HG03442 (cell line): ENCODE results near the gene PCBP3.
"Not testable (repeated sequence)": the region's sequence is repeated elsewhere in the genome, so short reads cannot be mapped to it uniquely, and the experiment has no call there.

Experiments
- ATAC-seq: cut with Tn5 transposase; IDR thresholded peaks from one replicate; pipeline ENCODE4 v1.9.1; 2021; ENCODE audit warnings: mild to moderate bottlenecking, moderate library complexity; ENCODE audit not compliant: unreplicated experiment

PCBP3 gene

GRCh38 chr21:45823100-45823681 lies 179.7 kb downstream of the PCBP3 start:
- ATAC-seq = no peak

DNA sequence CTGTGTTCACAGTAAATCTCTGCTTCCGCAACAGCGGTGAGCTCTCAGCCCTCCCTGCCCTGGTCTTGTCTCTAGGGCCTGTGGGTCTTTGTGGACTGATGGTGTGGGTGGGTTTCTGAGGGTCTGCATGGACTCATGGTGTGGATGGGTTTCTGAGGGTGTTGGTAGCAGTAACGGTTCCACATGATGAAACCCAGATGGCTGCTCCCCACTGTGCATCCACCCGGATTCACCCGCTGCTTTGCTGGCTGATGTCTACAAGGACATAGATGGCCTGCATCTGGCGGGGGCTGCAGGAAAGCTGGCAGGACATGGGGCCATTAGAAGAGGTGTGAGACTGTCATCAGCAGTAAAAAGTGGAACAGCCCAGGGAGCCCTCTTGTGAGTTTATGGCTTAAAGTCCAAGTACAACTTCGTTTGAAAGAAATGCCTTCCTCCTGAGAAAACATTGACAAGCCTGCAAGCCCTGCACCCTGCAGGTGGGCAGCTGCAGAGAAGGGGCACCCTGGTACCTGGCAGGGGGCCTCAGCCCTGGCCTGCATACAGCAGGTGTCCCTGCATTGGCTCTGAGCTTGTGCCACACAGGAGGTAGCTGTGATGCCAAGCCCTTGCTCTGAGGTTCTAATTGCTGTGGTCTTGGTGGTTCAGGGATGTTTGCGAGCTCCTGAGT lies 181.2 kb downstream of the PCBP3 start:
- ATAC-seq = no peak

GRCh38 chr21:45825219-45825618 lies 181.7 kb downstream of the PCBP3 start:
- no peak for ATAC-seq

- no peak for ATAC-seq
These were observed 183.3 kb downstream of the PCBP3 start for GRCh38 chr21:45826676-45827301.

DNA sequence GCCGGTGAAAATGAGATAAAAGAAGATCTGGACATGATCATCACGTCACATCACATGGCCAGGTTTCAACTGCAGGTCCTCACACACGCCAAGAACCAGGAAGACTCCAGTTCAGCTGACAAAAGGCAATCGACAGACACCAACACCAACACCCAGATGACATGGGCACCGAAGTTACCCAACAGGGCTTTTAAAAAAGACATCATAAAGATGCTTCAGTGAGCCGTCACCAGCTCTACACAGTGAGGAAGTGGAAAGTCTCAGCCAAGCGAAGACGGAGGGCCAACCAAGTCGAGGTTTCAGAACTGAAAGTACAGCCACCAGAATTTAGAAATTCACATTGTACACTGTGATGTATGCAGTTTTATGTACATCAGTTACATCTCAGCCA lies 183.8 kb downstream of the PCBP3 start:
- ATAC-seq = no peak

- no peak for ATAC-seq
These were observed 184.5 kb downstream of the PCBP3 start for GRCh38 chr21:45827881-45828579.

DNA sequence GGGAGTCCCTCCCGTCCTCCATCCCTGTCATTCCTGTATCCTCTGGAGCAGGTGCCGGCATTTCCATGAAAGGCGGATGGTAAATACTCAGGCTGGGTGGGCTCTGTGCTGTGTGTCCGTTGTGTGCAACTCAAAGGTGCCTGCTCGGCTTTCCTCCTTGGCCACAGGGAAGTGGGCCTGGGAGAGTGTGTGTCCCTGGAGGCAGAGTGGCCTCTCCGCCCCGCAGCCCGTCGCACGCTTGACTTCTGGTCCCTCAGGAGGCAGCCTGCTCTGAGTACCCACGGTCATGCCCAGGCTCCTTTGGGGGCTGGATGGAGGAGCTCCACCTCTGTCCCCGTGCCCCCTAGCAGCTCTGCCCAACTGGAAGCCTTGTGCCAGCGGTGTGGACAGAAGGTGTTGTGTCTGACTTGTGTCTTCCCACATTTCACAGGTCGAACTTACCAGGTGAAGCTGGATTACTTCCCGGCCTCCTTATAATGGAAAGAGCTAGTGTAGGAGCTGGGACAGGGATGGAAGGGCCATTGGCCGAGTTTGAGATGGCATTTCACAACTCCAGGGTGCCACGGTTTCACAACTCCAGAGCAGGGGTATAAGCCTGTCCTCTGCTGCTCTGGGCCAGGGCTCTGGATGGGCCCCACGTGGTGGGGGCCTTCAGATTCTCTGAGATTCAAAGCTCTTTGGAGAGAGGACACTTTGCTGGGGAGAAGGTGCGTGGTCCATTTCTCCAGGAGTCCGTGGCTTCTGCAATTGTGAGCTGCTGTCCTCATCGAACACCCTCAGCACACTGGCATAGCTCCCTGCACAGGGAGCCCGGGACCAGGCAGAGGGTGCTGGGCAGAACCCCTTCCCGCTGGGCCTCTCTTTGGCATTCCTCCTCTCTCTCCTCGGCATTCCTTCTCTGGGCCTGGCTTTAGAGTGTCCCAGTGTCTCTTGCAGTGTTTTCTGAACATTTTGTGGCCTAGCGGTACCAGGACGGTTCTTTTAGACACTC lies 185.3 kb downstream of the PCBP3 start:
- ATAC-seq = no peak

DNA sequence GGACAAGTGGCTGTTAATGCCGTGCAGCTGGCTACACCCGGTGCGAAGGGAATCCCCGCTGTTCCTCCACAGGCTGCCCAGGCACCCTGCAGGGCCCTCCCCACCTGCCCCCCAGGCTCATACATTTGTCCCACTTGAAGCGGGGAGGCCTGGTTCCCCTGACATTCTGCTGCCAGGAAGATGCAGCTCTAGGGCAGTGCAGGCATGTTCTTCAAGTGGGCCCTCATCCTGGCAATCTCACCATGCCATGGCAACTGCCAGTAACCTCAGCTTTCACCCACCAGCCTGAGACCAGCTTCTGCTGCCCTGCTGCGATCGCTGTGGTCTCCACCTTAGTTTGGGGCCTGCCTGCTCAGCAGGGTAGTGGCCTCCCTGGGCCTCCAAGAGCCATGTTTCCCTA lies 186.1 kb downstream of the PCBP3 start:
- ATAC-seq = no peak

- ATAC-seq = no peak
These were observed 186.7 kb downstream of the PCBP3 start for GRCh38 chr21:45830221-45830640.

GRCh38 chr21:45830720-45831366 lies 187.3 kb downstream of the PCBP3 start:
- ATAC-seq = no peak

GRCh38 chr21:45831991-45832740 lies 188.6 kb downstream of the PCBP3 start:
- ATAC-seq = no peak

- ATAC-seq = not testable (repeated sequence)
These were observed 189.3 kb downstream of the PCBP3 start for GRCh38 chr21:45832741-45833235.

DNA sequence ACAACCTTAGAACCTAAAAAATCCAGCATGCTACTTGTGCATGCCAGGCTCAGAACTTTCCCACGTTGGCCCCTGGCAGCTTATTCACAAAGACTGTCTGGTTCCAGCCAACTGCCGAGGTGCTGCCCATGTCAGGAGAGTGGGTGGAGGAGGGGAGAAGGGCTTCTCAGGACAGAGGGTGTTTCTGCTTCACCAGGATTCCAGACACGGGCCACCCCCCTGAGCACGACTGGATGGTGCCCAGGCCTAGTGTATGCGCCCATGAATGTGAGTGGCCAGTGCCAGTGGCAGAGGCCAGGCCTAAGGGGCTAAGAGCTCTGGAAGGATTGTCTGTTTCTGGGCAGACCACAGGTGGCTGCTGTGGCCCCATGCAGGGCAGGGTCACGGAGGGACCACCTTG lies 189.9 kb downstream of the PCBP3 start:
- no peak for ATAC-seq

DNA sequence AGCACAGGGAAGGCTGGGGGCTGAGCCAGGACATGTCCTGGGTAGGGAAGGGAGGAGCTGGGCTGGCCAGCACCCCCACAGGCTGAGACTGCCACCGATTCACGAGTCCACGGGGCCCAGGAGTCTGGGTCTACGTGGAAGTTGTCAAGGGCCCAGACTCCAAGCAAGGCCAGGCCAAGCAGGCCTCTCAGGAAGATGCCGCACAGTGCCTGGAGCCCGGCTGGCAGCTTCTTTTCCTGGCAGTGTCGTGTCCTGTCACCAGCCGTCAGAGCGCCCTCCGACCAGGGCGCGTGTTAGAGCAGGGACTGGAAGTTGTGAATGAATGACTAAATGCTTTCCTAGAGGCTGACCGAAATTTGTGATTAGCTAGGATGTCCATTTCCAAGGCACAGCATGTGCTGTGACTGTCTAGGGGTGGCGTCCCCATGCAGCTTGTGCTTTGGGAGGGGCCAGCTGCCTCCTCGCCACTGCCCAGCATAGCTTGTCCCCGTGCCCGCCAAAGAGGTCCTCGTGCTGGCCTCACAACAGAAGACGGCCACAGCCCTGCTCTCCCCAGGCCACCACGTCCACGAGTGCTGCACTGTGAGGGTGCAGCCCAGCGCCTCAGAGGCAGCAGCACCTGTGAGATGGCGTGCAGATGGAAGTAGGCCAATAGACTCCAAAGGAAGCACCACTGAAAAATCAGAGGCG lies 190.6 kb downstream of the PCBP3 start:
- no peak for ATAC-seq

DNA sequence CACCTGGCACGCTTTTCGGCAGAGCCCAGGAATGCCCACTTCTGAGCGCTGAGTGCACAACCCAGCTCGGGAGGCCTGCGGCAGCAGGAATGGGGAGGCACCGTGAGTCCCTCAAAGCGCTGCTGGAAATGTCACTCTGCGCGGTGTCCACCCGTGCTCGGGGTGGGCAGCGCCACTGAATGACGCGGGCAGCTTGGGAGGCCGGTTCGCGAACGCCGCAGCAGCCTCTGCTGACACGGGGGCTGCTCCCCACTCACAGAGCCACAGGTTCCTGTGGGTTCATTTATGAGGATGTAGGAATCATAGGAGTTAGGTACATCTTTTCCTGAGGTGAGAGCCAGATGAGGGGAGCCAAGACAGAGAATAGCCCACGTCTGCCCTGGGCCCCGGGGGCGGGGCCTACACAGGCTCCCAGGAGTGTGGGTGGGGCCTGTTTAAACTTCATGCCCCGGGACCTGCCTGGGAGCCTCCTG lies 191.3 kb downstream of the PCBP3 start:
- ATAC-seq = no peak

GRCh38 chr21:45835301-45836267 lies 192.1 kb downstream of the PCBP3 start:
- ATAC-seq = no peak

DNA sequence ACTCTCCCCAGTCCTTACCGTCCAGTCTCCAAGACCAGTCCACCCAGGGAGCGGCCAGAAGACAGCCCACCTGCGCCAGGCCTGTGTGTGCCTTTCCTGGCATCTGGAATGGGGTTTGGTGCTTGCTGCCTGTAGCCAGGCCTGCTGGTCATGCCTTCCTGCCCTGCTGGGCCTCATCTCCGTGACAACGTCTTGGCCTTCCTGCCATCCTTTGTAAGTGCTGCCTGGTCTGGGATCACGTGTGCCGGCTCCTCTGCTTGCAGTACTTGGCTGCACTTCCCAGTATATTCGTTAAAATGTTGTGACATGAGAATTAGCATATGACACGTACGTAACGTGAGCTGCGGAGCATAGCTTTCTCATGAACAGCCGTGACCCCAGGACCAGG lies 192.7 kb downstream of the PCBP3 start:
- ATAC-seq = no peak
